Endothelial cell of umbilical vein (primary cell): ENCODE data around the gene HDAC8. TPM values are rescaled to one million over a fixed set of nuclear protein-coding genes. Genes with fewer than 3 reads are reported as not detected.

Source experiments
- BruUV-seq: library from RNA; stranded (reverse); fragments of 400-500 nt; replicated peaks from 2 replicates; lab custom pipeline; 2021; lab: Mats Ljungman, UMichigan
- CTCF ChIA-PET: fragments of 300-600, 350-600 bp; sonication (Branson Sonifier 250); formaldehyde crosslinking; loops from one replicate; lab custom pipeline; 2021; ENCODE audit warnings: antibody characterized with exemption, inconsistent platforms; lab: Charles Lee
- POLR2A ChIA-PET: fragments of 300-600, 350-600 bp; sonication (Branson Sonifier 250); formaldehyde crosslinking; loops from one replicate; lab custom pipeline; 2021; ENCODE audit warnings: antibody characterized with exemption, inconsistent platforms; lab: Charles Lee
- DNase-seq: peaks from one replicate; pipeline ENCODE4 v3.0.0-alpha.2; 2011; ENCODE audit warnings: low read depth, low spot score
- FAIRE-seq: peaks from 2 replicates; lab custom pipeline; 2011; peaks lifted over from hg19 to GRCh38; lab: Jason Lieb, UNC
- H2AFZ ChIP-seq: 2 replicates; pipeline ENCODE4 v1.6.0; 2012; ENCODE audit warnings: low read depth, low read length, control low read depth, inconsistent platforms
- H3K27ac ChIP-seq: 2 replicates; pipeline ENCODE4 v1.5.1; 2011; ENCODE audit warnings: low read depth, mild to moderate bottlenecking, control low read depth, low read length, moderate library complexity; ENCODE audit not compliant: insufficient read depth
- H3K27me3 ChIP-seq, 2 experiments: 2 replicates each; pipeline versions ENCODE4 v1.6.0 to v1.6.1; 2011; ENCODE audit warnings: low read length in 2 of 2, mixed read lengths in 1 of 2; ENCODE audit not compliant: control insufficient read depth in 2 of 2, insufficient read depth in 2 of 2
- H3K36me3 ChIP-seq, 2 experiments: 2 replicates in 1 of 2; 3 replicates in 1 of 2; pipeline ENCODE4 v1.5.1; 2011; ENCODE audit warnings: low read length in 2 of 2, mild to moderate bottlenecking in 1 of 2, moderate library complexity in 1 of 2; ENCODE audit not compliant: control insufficient read depth in 2 of 2, insufficient read depth in 2 of 2; ENCODE audit errors: extremely low read depth in 1 of 2
- H3K4me1 ChIP-seq: 3 replicates; pipeline ENCODE4 v1.5.1; 2011; ENCODE audit warnings: mild to moderate bottlenecking, low read length; ENCODE audit not compliant: control insufficient read depth, insufficient read depth; ENCODE audit errors: extremely low read depth
- H3K4me2 ChIP-seq: 2 replicates; pipeline ENCODE4 v1.6.1; 2011; ENCODE audit warnings: low read length, control low read depth, mixed read lengths; ENCODE audit not compliant: insufficient read depth
- H3K4me3 ChIP-seq, 3 experiments: fragments of 200-600 bp in 1 of 3; sonication (generic), shearing (Covaris generic) in 1 of 3; replicated peaks in 1 of 3; 2 replicates each; pipeline ENCODE4 v1.5.1; 2011 to 2016; ENCODE audit warnings: control low read depth in 3 of 3, low read length in 3 of 3, mild to moderate bottlenecking in 2 of 3, inconsistent platforms in 1 of 3, low read depth in 1 of 3, moderate library complexity in 1 of 3; ENCODE audit not compliant: insufficient read depth in 1 of 3
- H3K79me2 ChIP-seq: 2 replicates; pipeline ENCODE4 v1.6.0; 2012; ENCODE audit warnings: low read length, inconsistent platforms; ENCODE audit not compliant: control insufficient read depth, insufficient read depth
- H3K9ac ChIP-seq: replicated peaks from 2 replicates; pipeline ENCODE3; 2011; ENCODE audit warnings: low read length, control low read depth; ENCODE audit not compliant: insufficient read depth; ENCODE audit errors: extremely low read depth
- H3K9me1 ChIP-seq: replicated peaks from 3 replicates; pipeline ENCODE4 v1.6.0; 2011; ENCODE audit warnings: mild to moderate bottlenecking, low read length; ENCODE audit not compliant: control insufficient read depth, insufficient read depth; ENCODE audit errors: extremely low read depth
- H3K9me3 ChIP-seq: replicated peaks from 2 replicates; pipeline ENCODE4 v1.5.1; 2012; ENCODE audit warnings: low read length, inconsistent platforms; ENCODE audit not compliant: control insufficient read depth, insufficient read depth
- H4K20me1 ChIP-seq: replicated peaks from 2 replicates; pipeline ENCODE3; 2011; ENCODE audit warnings: mild to moderate bottlenecking, low read length; ENCODE audit not compliant: control insufficient read depth, insufficient read depth; ENCODE audit errors: extremely low read depth
- EZH2 ChIP-seq: IDR thresholded peaks from 2 replicates; pipeline ENCODE4 v1.6.1; 2012; ENCODE audit warnings: borderline replicate concordance, low read depth, mild to moderate bottlenecking, moderate library complexity, low read length, inconsistent platforms; ENCODE audit not compliant: severe bottlenecking
- FOS ChIP-seq: IDR thresholded peaks from 2 replicates; pipeline ENCODE4 v1.6.1; 2011; ENCODE audit warnings: mild to moderate bottlenecking, low read length, moderate library complexity, borderline replicate concordance; ENCODE audit not compliant: insufficient read depth
- POLR2A ChIP-seq: IDR thresholded peaks from 2 replicates; pipeline ENCODE4 v1.6.1; 2012; ENCODE audit warnings: low read depth, mild to moderate bottlenecking, control low read depth, low read length
- POLR2AphosphoS5 ChIP-seq: IDR thresholded peaks from 2 replicates; pipeline ENCODE4 v1.6.1; 2012; ENCODE audit warnings: low read depth, mild to moderate bottlenecking, control low read depth, low read length, moderate library complexity; ENCODE audit not compliant: insufficient read depth
- dilution Hi-C: fragments of 300-500 bp; cut with MboI; formaldehyde crosslinking; loops from one replicate; pipeline ENCODE4 v1.15.0; 2019; ENCODE audit warnings: low sequenced_read_pairs; ENCODE audit not compliant: extremely low pct_ligation_motif_present
- intact Hi-C: fragments of 100-400 bp; cut with micrococcal nuclease; formaldehyde crosslinking; loops from one replicate; pipeline ENCODE4 v1.10.0; 2022
- polyA plus RNA-seq, 4 experiments: library from polyadenylated mRNA; depleted of rRNA in 3 of 4; stranded (reverse) in 3 of 4; unstranded in 1 of 4; fragments of >200 nt; gene quantifications; 2 replicates each; pipeline versions ENCODE4 v1.2.1 to v1.2.3, GENCODE V29; 2011 to 2012; ENCODE audit warnings: missing spikeins in 1 of 4
- small RNA-seq: library from RNA; depleted of rRNA; stranded (forward); fragments of <200 nt; gene quantifications from one replicate; pipeline ENCODE3, GENCODE V24; 2012; ENCODE audit warnings: low replicate concordance, low read depth; ENCODE audit not compliant: insufficient read depth, insufficient read length
- total RNA-seq: library from RNA; stranded (reverse); gene quantifications from 2 replicates; pipeline ENCODE4 v1.2.3, GENCODE V29; 2021

HDAC8 gene
- total and polyA plus RNA-seq, 2 donors (not counting 3 experiments of a cell fraction or from before 2014, with no cell fraction given): 17.6 to 37.2 TPM

DNA sequence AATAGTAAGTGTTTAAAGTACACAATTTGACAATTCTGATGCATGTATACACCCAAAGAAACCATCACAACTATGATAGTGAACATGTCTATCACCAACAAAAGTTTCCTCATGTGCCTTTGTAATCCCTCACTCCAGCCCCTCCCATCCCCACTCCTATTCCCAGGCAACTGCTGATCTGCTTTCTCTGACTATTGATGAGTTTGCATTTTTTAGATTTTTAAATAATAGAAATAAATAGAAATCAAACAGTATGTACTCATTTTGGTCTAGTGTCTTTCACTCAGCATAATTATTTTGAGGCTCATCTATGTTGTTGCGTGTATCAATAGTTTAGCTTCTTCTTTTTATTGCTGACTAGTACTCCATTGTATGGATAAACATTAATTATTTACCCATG is 290.3 kb downstream of the HDAC8 start:
- CTCF ChIA-PET: no interaction called here
- BruUV-seq: no TSS peak
- DNase-seq: no peak
- no peaks in the 10 kb centered on the region for H3K36me3 ChIP-seq
- H2AFZ ChIP-seq: no peak overlapping the region
- no peaks in the 10 kb centered on the region for H3K9me3 ChIP-seq
- H4K20me1 ChIP-seq: no peaks in the 10 kb centered on the region
- dilution Hi-C loops (no loop called here), intact Hi-C loops (no loop called here)
- H3K9ac ChIP-seq: no peak overlapping the region
- no peak overlapping the region for H3K27ac ChIP-seq
- TF ChIP-seq POLR2AphosphoS5: no peak
- no peak for TF ChIP-seq EZH2
- peaks cover 0 to 2% of the 10 kb centered on the region in 2 experiments for H3K27me3 ChIP-seq
- POLR2A ChIA-PET: no interaction called here
- H3K9me1 ChIP-seq: no peaks in the 10 kb centered on the region
- H3K4me2 ChIP-seq: no peak overlapping the region
- no peaks in the 10 kb centered on the region for H3K4me1 ChIP-seq
- no peaks in the 10 kb centered on the region for H3K79me2 ChIP-seq
- FAIRE-seq: no peak
- H3K4me3 ChIP-seq: no peak overlapping the region

DNA sequence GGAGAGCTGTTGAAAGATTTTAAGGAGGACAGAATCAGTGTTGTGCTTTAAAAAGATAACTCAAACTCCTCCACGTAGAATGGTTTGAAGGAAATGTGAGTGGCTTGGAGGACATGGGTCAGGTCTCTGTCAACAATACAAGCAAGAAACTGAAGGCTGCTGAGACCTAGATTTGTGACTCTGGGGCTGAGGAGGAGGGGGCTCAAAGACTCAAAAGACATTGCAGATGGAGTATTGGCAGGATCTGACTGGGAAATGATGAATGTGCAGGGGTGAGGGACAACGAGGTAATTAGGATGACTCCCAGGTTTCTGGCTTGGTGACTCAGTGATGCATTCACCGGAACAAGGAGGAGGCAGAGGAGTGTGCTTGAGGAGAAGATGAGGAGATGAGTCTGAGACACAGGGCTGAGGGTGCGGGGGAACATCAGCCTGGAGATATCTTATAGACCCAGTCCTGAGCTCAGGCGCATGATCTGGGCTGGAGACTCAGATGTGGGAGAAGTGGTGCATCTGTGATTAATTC is 292.3 kb downstream of the HDAC8 start:
- Histone ChIP-seq H3K4me1 (peaks cover 6% of the 10 kb centered on the region), H3K4me2 (no peak overlapping the region), H3K9me1 (no peaks in the 10 kb centered on the region), H3K9me3 (no peaks in the 10 kb centered on the region), H3K4me3 (no peak overlapping the region), H4K20me1 (no peaks in the 10 kb centered on the region), H3K27me3 (peaks cover 0 to 2% of the 10 kb centered on the region in 2 experiments), H2AFZ (no peak overlapping the region), H3K36me3 (peaks cover 0 to 3% of the 10 kb centered on the region in 2 experiments), H3K79me2 (peaks cover 17% of the 10 kb centered on the region), H3K9ac (no peak overlapping the region), H3K27ac (no peak overlapping the region)
- DNase-seq (no peak), FAIRE-seq (no peak)
- no TSS peak for BruUV-seq
- TF ChIP-seq POLR2A (no peak), FOS (peak; percentile 4)
- dilution Hi-C loops: no loop called here
- intact Hi-C loops: no loop called here
- ChIA-PET CTCF (interaction anchor here (1.1 to 2.3 kb wide), 2 partner anchors 18 to 260 kb away, joined by 5 to 7 read pairs; no protein-coding TSS in a partner anchor), POLR2A (no interaction called here)

Small RNAs within 50 kb of the gene (small RNA-seq; reads per million reads assigned to genes)
- gene RF00019: not detected
- gene RNU2-68P: 3.3 reads per million, percentile 21 among the genes with 10 or more reads in this experiment

Other genes with a start within 250 kb of the HDAC8 start
- gene PHKA1, start 141.5 kb upstream of the HDAC8 start, total RNA-seq: 5.5 and 7.1 TPM in 2 replicates
- gene PHKA1, start 141.5 kb upstream of the HDAC8 start, polyA plus RNA-seq: 2.8 and 3.3 TPM in 2 replicates
- gene DMRTC1B, start 204.0 kb upstream of the HDAC8 start, total RNA-seq: not detected in 2 replicates
- gene DMRTC1B, start 204.0 kb upstream of the HDAC8 start, polyA plus RNA-seq: not detected in 2 replicates
- not detected in 2 replicates for gene FAM236B, start 209.8 kb upstream of the HDAC8 start, total RNA-seq
- gene FAM236B, start 209.8 kb upstream of the HDAC8 start, polyA plus RNA-seq: not detected in 2 replicates
- gene FAM236D, start 235.4 kb upstream of the HDAC8 start, total RNA-seq: not detected in 2 replicates
- gene FAM236D, start 235.4 kb upstream of the HDAC8 start, polyA plus RNA-seq: not detected in 2 replicates